WTC11 (cell line): ENCODE results near the gene SFXN1.

Source experiments
- CTCF ChIP-seq: fragments of 200-600 bp; IDR thresholded peaks from 2 replicates; pipeline ENCODE4 v1.8.0; 2022; ENCODE audit warnings: antibody characterized with exemption
- ESRRA ChIP-seq: sonication (generic); formaldehyde crosslinking; IDR thresholded peaks from 2 replicates; pipeline ENCODE4 v1.8.1; 2022; ENCODE audit warnings: mild to moderate bottlenecking, missing genetic modification reagents, borderline replicate concordance
- NR2C2 ChIP-seq: sonication (generic); formaldehyde crosslinking; IDR thresholded peaks from 2 replicates; pipeline ENCODE4 v1.8.0; 2022; ENCODE audit warnings: mild to moderate bottlenecking, missing genetic modification reagents
- TP53 ChIP-seq: sonication (generic); formaldehyde crosslinking; IDR thresholded peaks from 2 replicates; pipeline ENCODE4 v1.8.1; 2023; ENCODE audit warnings: mild to moderate bottlenecking, missing genetic modification reagents

- TF ChIP-seq NR2C2 (CRISPR knock-in tag): no peak
- TF ChIP-seq ESRRA (CRISPR knock-in tag): no peak
- no peak for TF ChIP-seq TP53 (CRISPR knock-in tag)
- no peak for TF ChIP-seq CTCF
Observed at GRCh38 chr5:175464942-175465233, 13.5 kb upstream of the SFXN1 start.
